Measurements from ENCODE around the gene PC. TPM values are rescaled to one million over a fixed set of nuclear protein-coding genes. Genes with fewer than 3 reads are reported as not detected.

PC gene
- total and polyA plus RNA-seq, 9 of the 15 experiments (the other 6 are each of a cell fraction or from before 2014, with no cell fraction given), result 0.94 to 38.0 (median 8.7) TPM

DNA sequence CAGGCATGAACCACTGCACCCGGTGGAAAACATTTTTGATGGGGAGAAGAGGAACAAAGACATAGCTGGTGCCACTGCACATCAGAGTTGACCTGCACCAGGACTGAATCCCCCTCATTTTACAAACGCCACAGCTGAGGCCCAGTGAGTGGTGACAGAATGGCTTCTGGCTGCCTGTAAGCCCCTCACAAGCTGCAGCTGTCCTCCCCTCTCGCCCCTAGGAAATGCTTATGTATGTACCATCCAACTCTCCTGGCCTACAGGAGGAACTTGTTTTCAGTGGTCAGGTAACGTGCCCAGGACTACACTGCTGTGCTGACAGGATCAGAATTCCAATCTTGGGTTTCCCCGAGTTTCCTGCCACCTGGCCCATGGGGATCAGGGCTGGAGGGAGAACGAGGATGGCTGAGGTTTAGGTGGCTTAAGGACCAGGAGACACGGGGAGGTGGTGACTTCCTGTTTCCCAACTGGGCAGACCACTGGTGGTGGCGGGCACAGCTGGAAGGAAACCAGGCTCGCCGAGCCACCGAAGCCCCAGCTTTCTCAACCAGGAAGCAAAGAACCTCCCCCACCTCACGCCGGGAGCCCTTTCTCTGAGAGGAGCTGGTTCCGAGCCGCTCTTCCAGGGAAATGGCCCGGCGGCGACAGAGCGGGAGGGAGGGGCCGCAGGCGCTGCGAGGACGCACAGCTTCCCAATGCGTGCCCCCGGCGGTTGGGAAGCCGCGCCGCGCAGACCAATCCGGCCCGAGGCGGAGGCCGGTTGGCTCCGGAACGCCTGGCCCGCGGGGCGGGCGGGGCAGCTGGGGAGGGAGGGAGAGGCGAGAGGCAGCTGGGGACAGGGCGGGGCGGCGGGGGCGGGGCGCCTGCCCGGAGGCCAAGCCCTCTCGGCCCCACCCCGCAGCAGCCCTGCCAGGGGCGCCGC is 102.3 kb downstream of the PC start (continued):
- TF ChIP-seq, protein P1, sequence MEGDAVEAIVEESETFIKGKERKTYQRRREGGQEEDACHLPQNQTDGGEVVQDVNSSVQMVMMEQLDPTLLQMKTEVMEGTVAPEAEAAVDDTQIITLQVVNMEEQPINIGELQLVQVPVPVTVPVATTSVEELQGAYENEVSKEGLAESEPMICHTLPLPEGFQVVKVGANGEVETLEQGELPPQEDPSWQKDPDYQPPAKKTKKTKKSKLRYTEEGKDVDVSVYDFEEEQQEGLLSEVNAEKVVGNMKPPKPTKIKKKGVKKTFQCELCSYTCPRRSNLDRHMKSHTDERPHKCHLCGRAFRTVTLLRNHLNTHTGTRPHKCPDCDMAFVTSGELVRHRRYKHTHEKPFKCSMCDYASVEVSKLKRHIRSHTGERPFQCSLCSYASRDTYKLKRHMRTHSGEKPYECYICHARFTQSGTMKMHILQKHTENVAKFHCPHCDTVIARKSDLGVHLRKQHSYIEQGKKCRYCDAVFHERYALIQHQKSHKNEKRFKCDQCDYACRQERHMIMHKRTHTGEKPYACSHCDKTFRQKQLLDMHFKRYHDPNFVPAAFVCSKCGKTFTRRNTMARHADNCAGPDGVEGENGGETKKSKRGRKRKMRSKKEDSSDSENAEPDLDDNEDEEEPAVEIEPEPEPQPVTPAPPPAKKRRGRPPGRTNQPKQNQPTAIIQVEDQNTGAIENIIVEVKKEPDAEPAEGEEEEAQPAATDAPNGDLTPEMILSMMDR (IDR thresholded peaks at IDR 0.05 in 2 of 3, conservative IDR thresholded peaks at IDR 0.05 in 1 of 3; ENCODE audit: insufficient read depth in 2 of 3, low read depth in 1 of 3, low read length in 3 of 3), result 0 out of 6 replicates have a peak, but pooled peaks of 1 of the 3 experiments have one; percentile 3
- 0 out of 2 replicates have a peak, but pooled peaks have one; percentile 44 for TF ChIP-seq SMARCC2 (IDR thresholded peaks at IDR 0.05; ENCODE audit: low read depth)
- peak; percentile 20; the same call in 1 of the 2 replicates for TF ChIP-seq MEF2A (IDR thresholded peaks at IDR 0.05; ENCODE audit: control insufficient read depth, low read depth, low read length)
- no peak; the same call in 1 of the 2 replicates for TF ChIP-seq DPF2 (IDR thresholded peaks at IDR 0.05)
- 0 out of 2 replicates have a peak, but pooled peaks have one; percentile 36 for TF ChIP-seq XRCC5 (IDR thresholded peaks at IDR 0.05; ENCODE audit: low read depth, low read length)
- TF ChIP-seq MYNN (IDR thresholded peaks at IDR 0.05), result no peak
- TF ChIP-seq MYNN (CRISPR knock-in tag; IDR thresholded peaks at IDR 0.05), result no peak
- TF ChIP-seq ETV5 (CRISPR knock-in tag; IDR thresholded peaks at IDR 0.05; ENCODE audit: low read depth), result 0 out of 2 replicates have a peak, but pooled peaks have one; percentile 10
- TF ChIP-seq FOXK2 (conservative IDR thresholded peaks at IDR 0.05 in 1 of 2, IDR thresholded peaks at IDR 0.05 in 1 of 2; ENCODE audit: low read depth in 2 of 2), result peak in 1 of 2 experiments; percentile 25; a peak in 1 of 4 replicates
- peak; percentile 73; the same call in 1 of the 2 replicates for TF ChIP-seq GTF2E2 (tag; IDR thresholded peaks at IDR 0.05)
- TF ChIP-seq HDAC1 (IDR thresholded peaks at IDR 0.05), result peak in 1 of 2 experiments; percentile 8; a peak in 1 of 4 replicates
- no peak for TF ChIP-seq BRD9 (IDR thresholded peaks at IDR 0.05; ENCODE audit: low read depth, partially characterized antibody)
- TF ChIP-seq EP300 (IDR thresholded peaks at IDR 0.05; ENCODE audit: low read length), result peak; percentile 48
- peak; percentile 62 for TF ChIP-seq SMAD1 (IDR thresholded peaks at IDR 0.05; ENCODE audit: low read depth, low read length, partially characterized antibody)
- TF ChIP-seq, protein P2, sequence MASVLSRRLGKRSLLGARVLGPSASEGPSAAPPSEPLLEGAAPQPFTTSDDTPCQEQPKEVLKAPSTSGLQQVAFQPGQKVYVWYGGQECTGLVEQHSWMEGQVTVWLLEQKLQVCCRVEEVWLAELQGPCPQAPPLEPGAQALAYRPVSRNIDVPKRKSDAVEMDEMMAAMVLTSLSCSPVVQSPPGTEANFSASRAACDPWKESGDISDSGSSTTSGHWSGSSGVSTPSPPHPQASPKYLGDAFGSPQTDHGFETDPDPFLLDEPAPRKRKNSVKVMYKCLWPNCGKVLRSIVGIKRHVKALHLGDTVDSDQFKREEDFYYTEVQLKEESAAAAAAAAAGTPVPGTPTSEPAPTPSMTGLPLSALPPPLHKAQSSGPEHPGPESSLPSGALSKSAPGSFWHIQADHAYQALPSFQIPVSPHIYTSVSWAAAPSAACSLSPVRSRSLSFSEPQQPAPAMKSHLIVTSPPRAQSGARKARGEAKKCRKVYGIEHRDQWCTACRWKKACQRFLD (CRISPR knock-in tag; IDR thresholded peaks at IDR 0.05), result 0 out of 2 replicates have a peak, but pooled peaks have one; percentile 68
- TF ChIP-seq NRF1 (conservative IDR thresholded peaks at IDR 0.05 in 1 of 2, IDR thresholded peaks at IDR 0.05 in 1 of 2), result peak; percentile 87 to 89
- TF ChIP-seq DMBX1 (CRISPR knock-in tag; IDR thresholded peaks at IDR 0.05; ENCODE audit: borderline replicate concordance), result peak; percentile 66; the same call in 1 of the 2 replicates
- TF ChIP-seq ZNF561 (CRISPR knock-in tag; conservative IDR thresholded peaks at IDR 0.05), result no peak
- no peak for TF ChIP-seq ZNF143 (CRISPR knock-in tag; IDR thresholded peaks at IDR 0.05)
- peak; percentile 88; the same call in 1 of the 2 replicates for TF ChIP-seq ZNF589 (CRISPR knock-in tag; IDR thresholded peaks at IDR 0.05; ENCODE audit: low read depth)
- TF ChIP-seq TOE1 (IDR thresholded peaks at IDR 0.05; ENCODE audit: borderline replicate concordance), result peak; percentile 40; the same call in 1 of the 2 replicates
- no peak for TF ChIP-seq TOE1 (CRISPR knock-in tag; IDR thresholded peaks at IDR 0.05; ENCODE audit: borderline replicate concordance, low read depth)
